HG03521 (cell line): ENCODE data around the gene OR5T3.
"Not testable (repeated sequence)": the region's sequence is repeated elsewhere in the genome, so short reads cannot be mapped to it uniquely, and the experiment has no call there.

Experiments
- ATAC-seq: cut with Tn5 transposase; IDR thresholded peaks from one replicate; pipeline ENCODE4 v1.9.1; 2021; ENCODE audit warnings: mild to moderate bottlenecking, moderate library complexity; ENCODE audit not compliant: unreplicated experiment

The OR5T3 gene

DNA sequence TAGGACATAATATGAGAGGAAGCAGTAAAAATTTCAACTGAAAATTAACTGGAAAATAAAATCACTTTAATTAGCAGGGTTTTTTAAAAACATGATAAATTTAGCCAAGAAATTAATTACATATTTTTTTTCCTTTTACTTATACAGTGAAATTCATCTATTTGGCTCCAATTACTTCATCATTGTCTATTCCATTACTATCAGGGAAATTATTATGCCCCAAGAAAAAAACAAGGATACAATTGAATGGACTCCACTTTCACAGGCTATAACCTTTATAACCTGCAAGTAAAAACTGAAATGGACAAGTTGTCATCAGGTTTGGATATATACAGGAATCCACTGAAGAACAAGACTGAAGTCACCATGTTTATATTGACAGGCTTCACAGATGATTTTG is at the start of gene OR5T3:
OR5T3 (plus strand) TSS at position 301 of the 400 bp plus-strand sequence; CDS start at position 301, 0 bp downstream.
- ATAC-seq: no peak

DNA sequence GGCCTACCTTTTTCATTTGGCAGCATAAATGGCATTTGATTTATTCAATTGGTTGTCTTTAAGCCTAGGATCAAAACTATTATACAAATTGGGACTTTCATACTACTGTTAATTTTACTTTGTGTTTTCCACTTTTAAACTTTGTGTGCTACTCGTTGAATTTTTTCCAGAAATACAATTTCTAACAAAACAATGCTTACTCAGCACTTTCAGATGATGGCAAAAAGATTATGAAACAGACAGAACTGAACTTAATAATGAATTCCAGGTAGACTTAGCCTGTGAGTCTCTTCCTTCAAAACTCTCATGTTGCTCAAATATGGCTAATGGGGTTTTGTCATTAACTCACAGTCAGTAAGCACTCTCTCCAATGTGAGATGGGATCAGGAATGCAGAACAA is 44.3 kb upstream of the OR5T3 start:
- no peak for ATAC-seq

- no peak for ATAC-seq
These were observed 37.5 kb upstream of the OR5T3 start for GRCh38 chr11:56214537-56214936.

- ATAC-seq: not testable (repeated sequence)
These were observed 32.3 kb upstream of the OR5T3 start for GRCh38 chr11:56219735-56220134.

GRCh38 chr11:56234155-56234554 is 17.9 kb upstream of the OR5T3 start, which contains the start of gene OR5T2:
OR5T2 (minus strand) TSS chr11:56234255; CDS start chr11:56233062, 1,193 bp downstream.
- no peak for ATAC-seq

DNA sequence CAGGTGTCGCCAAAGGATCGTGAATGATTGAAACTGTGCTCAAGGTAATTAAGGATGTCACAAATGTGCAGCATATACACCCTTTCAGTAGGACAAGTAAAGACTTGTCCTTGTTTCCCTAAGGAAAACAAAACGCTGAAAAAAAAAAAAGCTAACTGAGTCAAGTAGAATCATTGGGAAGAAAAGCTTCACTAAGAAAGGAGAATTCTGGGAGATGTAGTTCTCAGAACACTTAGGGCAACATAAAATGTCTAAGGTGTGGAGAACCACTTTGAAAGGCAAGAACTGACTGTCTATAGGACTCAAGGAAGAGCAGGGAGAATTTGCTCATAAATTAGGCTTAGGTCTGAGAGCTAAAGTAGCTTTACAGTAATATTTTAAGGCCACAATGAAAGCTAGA is 19.0 kb downstream of the OR5T3 start:
- no peak for ATAC-seq

DNA sequence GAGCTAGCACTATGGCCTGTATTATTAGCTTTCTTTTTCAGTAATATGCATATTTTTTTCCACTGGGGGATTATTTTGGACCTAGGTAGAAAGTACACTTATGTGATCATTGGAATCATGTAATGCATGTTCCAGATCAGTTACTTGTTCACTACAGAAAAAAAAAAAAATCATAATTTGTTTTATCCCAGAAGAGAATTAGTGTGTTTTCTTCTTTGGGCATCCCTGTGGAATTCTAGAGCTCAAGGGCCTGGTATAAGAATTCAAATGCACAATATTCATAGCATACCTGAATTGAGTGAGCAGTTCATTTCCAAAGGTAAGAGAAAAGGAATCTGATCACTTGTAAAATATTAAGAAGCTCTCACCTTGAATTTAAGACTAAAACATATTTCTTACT is 21.8 kb downstream of the OR5T3 start, which contains the start of gene OR5T1:
OR5T1 (plus strand) TSS at position 301 of the 400 bp plus-strand sequence. CDS start 1,485 bp downstream, outside the sequence.
- no peak for ATAC-seq

- no peak for ATAC-seq
These were observed 40.1 kb downstream of the OR5T3 start, which contains the start of gene OR8H1 for GRCh38 chr11:56292154-56292553. OR8H1 (minus strand) TSS chr11:56292254; CDS start chr11:56291062, 1,192 bp downstream.

- ATAC-seq: no peak
These were observed 44.8 kb downstream of the OR5T3 start for GRCh38 chr11:56296898-56297297.
